Small intestine (tissue), 7 donors: ENCODE measurements around the gene CLCNKA. TPM values are rescaled to one million over a fixed set of nuclear protein-coding genes. Genes with fewer than 3 reads are reported as not detected.
"Not testable (repeated sequence)": the region's sequence is repeated elsewhere in the genome, so short reads cannot be mapped to it uniquely, and the experiment has no call there.

Experiments used
- DNase-seq, 2 donors: peaks; one replicate each; pipeline versions ENCODE4 v3.0.0 to v3.0.0-alpha.2; 2013
- FAIRE-seq: peaks from 2 replicates; lab custom pipeline; 2012; peaks lifted over from hg19 to GRCh38; lab: Jason Lieb, UNC
- H3K27ac ChIP-seq, 3 donors: one replicate each; pipeline ENCODE4 v1.5.1; 2013; ENCODE audit warnings: low read length in 2 of 3, mild to moderate bottlenecking in 2 of 3, control low read depth in 1 of 3, inconsistent platforms in 1 of 3, low read depth in 1 of 3, moderate library complexity in 1 of 3
- H3K27me3 ChIP-seq, 3 donors: one replicate each; pipeline ENCODE4 v1.6.1; 2013; ENCODE audit warnings: low read length in 3 of 3, inconsistent platforms in 1 of 3; ENCODE audit not compliant: control insufficient read depth in 3 of 3, insufficient read depth in 3 of 3
- H3K36me3 ChIP-seq, 3 donors: one replicate each; pipeline ENCODE4 v1.6.1; 2013; ENCODE audit warnings: low read length in 3 of 3, inconsistent platforms in 1 of 3, low read depth in 1 of 3, mild to moderate bottlenecking in 1 of 3, moderate library complexity in 1 of 3; ENCODE audit not compliant: control insufficient read depth in 3 of 3, insufficient read depth in 2 of 3
- H3K4me1 ChIP-seq, 3 donors: one replicate each; pipeline ENCODE4 v1.6.1; 2013; ENCODE audit warnings: low read length in 2 of 3, inconsistent platforms in 1 of 3, low read depth in 1 of 3, mild to moderate bottlenecking in 1 of 3, moderate library complexity in 1 of 3; ENCODE audit not compliant: control insufficient read depth in 3 of 3, insufficient read depth in 2 of 3
- H3K4me3 ChIP-seq, 3 donors: one replicate each; pipeline ENCODE4 v1.5.1; 2013; ENCODE audit warnings: low read length in 3 of 3, control low read depth in 1 of 3, inconsistent platforms in 1 of 3, low read depth in 1 of 3, mild to moderate bottlenecking in 1 of 3, moderate library complexity in 1 of 3
- H3K9me3 ChIP-seq, 2 donors: one replicate each; pipeline ENCODE4 v1.6.1; 2013; ENCODE audit warnings: low read depth in 1 of 2, low read length in 1 of 2; ENCODE audit not compliant: control insufficient read depth in 2 of 2, insufficient read depth in 1 of 2
- WGBS, 3 donors: extraction: QIAGEN DNeasy Blood & Tissue Kit; methylation state at CpG; one replicate each; pipeline ENCODE4 v1.1.7; 2013; 5-methylcytosine and 5-hydroxymethylcytosine counted together
- polyA plus RNA-seq, 4 donors: library from polyadenylated mRNA; stranded (reverse) in 3 of 4; unstranded in 1 of 4; fragments of 200-250 nt in 3 of 4; fragments of 120-200 nt in 1 of 4; gene quantifications; one replicate each; pipeline versions ENCODE4 v1.2.1 to v1.2.3, GENCODE V29; 2013
- donor health status: healthy with polysubstance abuse.
- donor health status: control.
- donor health status: control.
- donor health status: Bipolar disorder and iron deficiency.
- donor health status: healthy.

Gene CLCNKA
- polyA plus RNA-seq, 4 donors: 0.06 to 0.22 (median 0.21) TPM; not detected in 1

DNA sequence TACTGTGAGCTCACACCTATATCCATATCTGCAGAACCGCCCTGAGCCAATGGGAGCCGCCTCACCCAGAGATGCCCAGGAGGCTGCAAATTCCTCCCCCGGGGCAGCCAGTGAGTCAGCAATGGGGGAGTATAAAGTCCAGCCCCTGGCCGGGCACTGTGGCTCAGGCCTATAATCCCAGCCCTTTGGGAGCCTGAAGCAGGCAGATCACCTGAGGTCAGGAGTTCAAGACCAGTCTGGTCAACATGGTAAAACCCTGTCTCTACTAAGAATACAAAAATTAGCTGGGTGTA, 16.7 kb downstream of the CLCNKA start:
- Histone ChIP-seq H3K36me3 (no peaks in the 10 kb centered on the region), H3K4me3 (no peak overlapping the region), H3K27ac (no peak overlapping the region), H3K27me3 (no peaks in the 10 kb centered on the region), H3K9me3 (no peaks in the 10 kb centered on the region), H3K4me1 (no peaks in the 10 kb centered on the region)
- WGBS, 3 donors: 15 to 62% (median 33%) methylated on average over 4 of the region's 4 CpGs
- FAIRE-seq (no peak), DNase-seq (peak in 1 of 2 donors; percentile 65)

DNA sequence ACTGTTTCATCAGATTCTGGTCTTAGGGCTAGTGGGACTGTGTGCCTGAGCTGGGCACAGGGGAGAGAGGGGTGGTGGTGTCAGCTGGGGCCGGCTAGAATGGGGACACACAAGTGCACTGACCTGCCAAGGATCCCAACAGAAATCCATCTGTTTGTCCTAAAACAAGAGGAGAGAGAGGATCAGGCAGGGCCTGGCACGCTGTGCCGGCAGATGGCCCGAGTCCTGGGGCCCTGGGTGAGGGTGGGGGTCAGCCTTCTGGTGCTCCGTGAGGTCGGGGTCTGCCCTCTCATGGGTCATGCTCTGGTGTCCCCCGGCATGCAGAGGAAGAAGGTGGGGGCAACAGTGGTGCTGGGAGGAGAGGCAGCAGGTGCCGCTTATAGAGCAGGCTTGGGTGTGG, 18.0 kb downstream of the CLCNKA start:
- H3K4me3 ChIP-seq, H3K9me3 ChIP-seq, DNase-seq, H3K27me3 ChIP-seq, H3K36me3 ChIP-seq, FAIRE-seq, H3K4me1 ChIP-seq, H3K27ac ChIP-seq: not testable (repeated sequence)
- 62 to 70% (median 66%) methylated on average over 7 to 8 of the region's 8 CpGs for WGBS, 3 donors

DNA sequence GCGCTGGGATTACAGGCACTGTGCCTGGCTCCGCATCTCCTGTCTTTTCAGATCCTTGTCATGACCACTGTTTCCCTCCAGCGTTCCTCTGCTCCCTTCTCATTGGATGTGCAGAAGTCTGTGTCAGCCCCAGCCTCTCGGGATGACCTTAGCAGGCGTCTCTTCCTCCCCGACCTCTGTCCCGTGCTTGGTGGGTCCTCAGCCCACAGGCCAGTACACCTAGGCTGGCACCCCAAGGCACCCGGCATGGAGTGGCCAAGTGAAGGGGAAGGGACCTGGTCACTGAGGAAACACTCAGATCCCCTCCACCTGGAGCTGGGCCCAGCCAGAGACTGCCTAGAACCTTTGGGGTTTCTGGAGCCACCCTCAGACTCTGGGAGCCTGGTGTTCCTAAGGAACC, 19.4 kb downstream of the CLCNKA start:
- no peak for DNase-seq
- H3K4me3 ChIP-seq: no peak overlapping the region
- 71 to 88% (median 87%) methylated on average over 8 of the region's 8 CpGs for WGBS, 3 donors
- no peaks in the 10 kb centered on the region for H3K9me3 ChIP-seq
- H3K27ac ChIP-seq: no peak overlapping the region
- H3K4me1 ChIP-seq: no peaks in the 10 kb centered on the region
- H3K27me3 ChIP-seq: no peaks in the 10 kb centered on the region
- FAIRE-seq: no peak
- no peaks in the 10 kb centered on the region for H3K36me3 ChIP-seq

DNA sequence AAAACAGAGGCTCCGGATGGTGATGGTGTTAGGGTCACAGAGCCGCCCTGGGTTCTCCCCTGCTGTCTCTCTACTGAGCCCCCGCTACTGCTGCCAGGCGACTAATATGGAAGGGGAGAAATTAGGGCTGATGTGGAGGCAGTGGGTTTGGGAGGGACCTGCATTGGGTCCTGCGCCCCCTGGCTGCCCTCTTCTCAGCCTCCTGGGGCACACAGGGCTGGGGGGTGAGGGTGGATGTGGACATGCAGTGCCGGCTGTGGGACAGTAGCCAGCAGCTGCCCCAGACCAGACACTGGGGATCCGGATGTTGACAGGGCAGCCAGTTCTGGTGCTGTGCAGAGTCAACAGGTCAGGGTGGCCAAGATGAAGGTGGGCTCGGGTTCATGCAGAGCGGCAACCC, 20.3 kb downstream of the CLCNKA start:
- H3K27ac ChIP-seq: no peak overlapping the region
- H3K9me3 ChIP-seq: no peaks in the 10 kb centered on the region
- no peaks in the 10 kb centered on the region for H3K27me3 ChIP-seq
- no peaks in the 10 kb centered on the region for H3K36me3 ChIP-seq
- 82 to 89% (median 84%) methylated on average over 9 of the region's 9 CpGs for WGBS, 3 donors
- H3K4me3 ChIP-seq: no peak overlapping the region
- H3K4me1 ChIP-seq: no peaks in the 10 kb centered on the region
- DNase-seq: no peak
- no peak for FAIRE-seq

DNA sequence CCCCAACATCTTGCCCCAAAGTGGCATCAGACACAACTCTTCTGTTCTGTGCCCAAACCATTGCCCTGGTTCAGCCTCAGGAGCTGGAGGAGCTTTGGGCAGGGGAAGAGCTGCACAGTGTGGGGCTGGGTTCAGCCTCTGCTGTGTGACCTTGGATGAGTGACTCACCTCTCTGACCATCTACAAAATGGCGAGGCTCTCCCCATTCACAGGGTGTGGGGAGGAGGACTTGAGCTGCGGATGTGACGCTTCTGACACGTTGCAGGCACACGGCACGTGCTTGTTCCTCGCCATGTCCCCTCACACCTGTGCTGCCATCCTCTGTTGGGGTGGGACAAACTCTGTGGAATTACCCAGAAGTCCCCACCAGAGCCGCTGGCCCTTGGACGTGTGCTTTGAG, 20.8 kb downstream of the CLCNKA start:
- not testable (repeated sequence) for H3K27me3 ChIP-seq, H3K9me3 ChIP-seq, H3K4me3 ChIP-seq, H3K27ac ChIP-seq, H3K36me3 ChIP-seq, FAIRE-seq, DNase-seq, H3K4me1 ChIP-seq
- 67 to 85% (median 77%) methylated on average over 9 of the region's 9 CpGs for WGBS, 3 donors

DNA sequence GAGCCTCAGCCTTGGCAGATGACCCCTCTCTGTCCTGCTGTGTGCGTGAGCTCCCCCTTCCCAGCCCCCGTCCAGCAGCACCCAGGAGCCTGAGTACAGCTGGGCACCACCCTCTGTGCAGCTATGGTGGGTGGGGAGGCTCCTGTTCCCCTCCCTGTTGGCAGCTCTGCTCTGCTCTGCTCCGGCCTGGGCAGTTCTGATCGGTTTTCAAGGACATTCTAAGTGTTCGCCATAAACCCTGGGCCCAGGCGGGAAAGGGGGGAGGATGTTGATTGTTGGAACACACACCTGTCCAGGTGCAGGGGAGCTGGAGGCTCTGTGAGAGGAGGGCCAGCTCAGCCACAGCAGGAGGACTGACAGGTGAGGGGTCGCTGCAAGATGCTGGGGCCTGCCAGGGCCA, 21.7 kb downstream of the CLCNKA start, which contains the start of gene CLCNKB:
CLCNKB (plus strand) TSS at position 262 of the 400 bp plus-strand sequence. CDS start 711 bp downstream, outside the sequence.
- 25 to 71% (median 46%) methylated on average over 7 of the region's 7 CpGs for WGBS, 3 donors

DNA sequence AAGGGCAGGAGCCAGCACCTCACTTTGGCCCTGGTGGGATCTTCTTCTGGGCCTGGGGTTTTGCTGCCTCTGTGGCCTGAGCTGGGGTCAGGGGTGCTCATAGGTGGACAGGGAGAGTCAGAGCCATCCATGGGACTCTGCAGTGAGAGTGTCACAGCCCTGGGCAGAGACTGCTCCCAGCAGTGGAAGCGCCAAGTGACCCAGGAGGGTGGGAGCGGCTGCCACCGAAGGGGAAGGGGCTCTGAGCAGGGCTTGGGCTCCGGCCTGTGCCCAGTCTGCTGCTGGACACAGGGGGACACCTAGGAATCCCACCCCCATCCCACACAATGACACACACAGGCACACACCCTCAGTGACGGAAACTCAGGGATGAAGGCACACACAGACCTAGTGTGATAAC, 22.1 kb downstream of the CLCNKA start:
- DNase-seq (no peak), FAIRE-seq (no peak)
- Histone ChIP-seq H3K36me3 (no peaks in the 10 kb centered on the region), H3K9me3 (no peaks in the 10 kb centered on the region), H3K27ac (no peak overlapping the region), H3K27me3 (no peaks in the 10 kb centered on the region), H3K4me1 (peaks cover 0 to 3% (median 0%) of the 10 kb centered on the region in 3 donors), H3K4me3 (no peak overlapping the region)
- WGBS, 3 donors: 82 to 88% (median 85%) methylated on average over 4 to 5 of the region's 5 CpGs

More for the DNA sequence above, 21.7 kb downstream of the CLCNKA start, which contains the start of gene CLCNKB:
- H3K4me3 ChIP-seq: no peak within 1 kb of the TSS
- H3K36me3 ChIP-seq: no peaks in the 10 kb centered on the region
- DNase-seq: no peak
- H3K9me3 ChIP-seq: no peaks in the 10 kb centered on the region
- no peaks in the 10 kb centered on the region for H3K27me3 ChIP-seq
- H3K27ac ChIP-seq: no peak within 1 kb of the TSS
- no peak for FAIRE-seq
- no peaks in the 10 kb centered on the region for H3K4me1 ChIP-seq

DNA sequence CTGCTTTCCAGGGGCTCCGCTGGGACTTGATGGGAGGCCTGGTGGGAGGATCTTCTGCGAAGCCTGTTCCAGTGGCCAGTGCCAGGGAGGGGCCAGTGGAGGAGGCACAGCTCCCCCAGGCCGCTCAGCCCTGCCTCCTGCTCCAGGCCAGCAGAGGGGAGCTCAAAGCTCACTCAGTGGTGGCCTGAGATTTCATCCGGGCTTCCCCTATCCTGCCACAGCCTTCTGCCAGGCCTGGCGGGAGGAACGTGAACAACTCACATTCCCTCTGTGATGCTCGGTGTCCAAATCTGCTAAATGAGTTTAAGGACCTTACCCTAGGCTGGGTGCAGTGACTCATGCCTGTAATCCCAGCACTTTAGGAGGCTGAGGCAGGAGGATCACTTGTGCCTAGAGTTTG, 25.0 kb downstream of the CLCNKA start:
- peaks cover 0 to 10% (median 0%) of the 10 kb centered on the region in 3 donors for H3K4me1 ChIP-seq
- FAIRE-seq: no peak
- 37 to 67% (median 50%) methylated on average over 7 of the region's 7 CpGs for WGBS, 3 donors
- no peaks in the 10 kb centered on the region for H3K36me3 ChIP-seq
- no peaks in the 10 kb centered on the region for H3K9me3 ChIP-seq
- H3K4me3 ChIP-seq: no peak overlapping the region
- H3K27ac ChIP-seq: no peak overlapping the region
- DNase-seq: no peak
- no peaks in the 10 kb centered on the region for H3K27me3 ChIP-seq

DNA sequence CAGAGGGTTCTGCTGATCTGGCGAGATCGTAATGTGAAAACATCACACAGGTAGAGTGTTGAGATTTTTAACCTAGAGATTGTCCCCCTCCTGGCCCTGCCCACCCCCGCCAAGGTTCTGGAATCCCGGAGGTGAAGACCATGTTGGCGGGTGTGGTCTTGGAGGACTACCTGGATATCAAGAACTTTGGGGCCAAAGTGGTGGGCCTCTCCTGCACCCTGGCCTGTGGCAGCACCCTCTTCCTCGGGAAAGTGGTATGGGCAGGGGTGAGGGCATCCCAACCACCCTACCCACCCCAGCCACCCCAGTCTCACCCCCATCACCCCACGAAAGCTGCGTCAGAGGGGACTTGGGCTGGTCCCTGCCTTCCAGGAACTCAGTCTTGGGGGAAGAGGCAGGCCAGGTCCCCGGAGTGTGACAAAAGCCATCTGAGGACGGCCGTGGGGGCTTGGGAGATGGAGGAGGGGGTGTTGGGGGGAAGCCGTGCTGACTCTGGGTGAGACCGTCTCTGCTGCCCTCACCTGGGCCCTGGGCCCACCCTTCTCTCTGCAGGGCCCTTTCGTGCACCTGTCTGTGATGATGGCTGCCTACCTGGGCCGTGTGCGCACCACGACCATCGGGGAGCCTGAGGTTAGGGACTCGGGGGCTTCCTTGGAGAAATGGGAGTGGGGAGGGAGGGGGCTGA, 26.1 kb downstream of the CLCNKA start:
- no peak for DNase-seq

More for the DNA sequence above, 26.1 kb downstream of the CLCNKA start:
- 70 to 81% (median 78%) methylated on average over 14 to 19 of the region's 19 CpGs for WGBS, 3 donors
- no peak overlapping the region for H3K27ac ChIP-seq
- H3K4me1 ChIP-seq: peaks cover 0 to 10% (median 0%) of the 10 kb centered on the region in 3 donors
- H3K4me3 ChIP-seq: no peak overlapping the region
- no peaks in the 10 kb centered on the region for H3K9me3 ChIP-seq
- no peaks in the 10 kb centered on the region for H3K36me3 ChIP-seq
- no peak for FAIRE-seq
- H3K27me3 ChIP-seq: no peaks in the 10 kb centered on the region
